GM08714 (cell line): ENCODE results near the gene REXO1.

Experiments
- H3K4me3 ChIP-seq: fragments of 200-500 bp; sonication (Bioruptor generic); 2 replicates; pipeline ENCODE4 v1.5.1; 2014; ENCODE audit warnings: mild to moderate bottlenecking, low read length, inconsistent platforms
- ZNF274 ChIP-seq: IDR thresholded peaks from 2 replicates; pipeline ENCODE4 v1.6.1; 2012; ENCODE audit warnings: mild to moderate bottlenecking, low read depth, low read length

REXO1 gene

GRCh38 chr19:1840541-1841115 lies 7.7 kb downstream of the REXO1 start:
- no peak for TF ChIP-seq ZNF274
- H3K4me3 ChIP-seq: no peak overlapping the region

- H3K4me3 ChIP-seq: no peak overlapping the region
- no peak for TF ChIP-seq ZNF274
Observed at GRCh38 chr19:1839658-1840540, 8.4 kb downstream of the REXO1 start.

- no peak overlapping the region for H3K4me3 ChIP-seq
- no peak for TF ChIP-seq ZNF274
Observed at GRCh38 chr19:1837625-1838105, 10.6 kb downstream of the REXO1 start.

GRCh38 chr19:1837222-1837565 lies 11.1 kb downstream of the REXO1 start:
- no peak overlapping the region for H3K4me3 ChIP-seq
- no peak for TF ChIP-seq ZNF274

GRCh38 chr19:1836458-1837221 lies 11.6 kb downstream of the REXO1 start:
- no peak for TF ChIP-seq ZNF274
- H3K4me3 ChIP-seq: no peak overlapping the region

GRCh38 chr19:1833540-1833939 lies 14.7 kb downstream of the REXO1 start:
- TF ChIP-seq ZNF274: no peak
- no peak overlapping the region for H3K4me3 ChIP-seq

- H3K4me3 ChIP-seq: no peak overlapping the region
- no peak for TF ChIP-seq ZNF274
Observed at GRCh38 chr19:1832046-1832663, 16.1 kb downstream of the REXO1 start.

- no peak for TF ChIP-seq ZNF274
- H3K4me3 ChIP-seq: no peak overlapping the region
Observed at GRCh38 chr19:1830978-1831377, 17.3 kb downstream of the REXO1 start.

GRCh38 chr19:1830568-1830967 lies 17.7 kb downstream of the REXO1 start:
- H3K4me3 ChIP-seq: no peak overlapping the region
- no peak for TF ChIP-seq ZNF274

GRCh38 chr19:1829958-1830357 lies 18.3 kb downstream of the REXO1 start:
- no peak overlapping the region for H3K4me3 ChIP-seq
- no peak for TF ChIP-seq ZNF274

- H3K4me3 ChIP-seq: no peak overlapping the region
- no peak for TF ChIP-seq ZNF274
Observed at GRCh38 chr19:1828279-1829238, 19.7 kb downstream of the REXO1 start.

GRCh38 chr19:1827566-1828278 lies 20.6 kb downstream of the REXO1 start:
- H3K4me3 ChIP-seq: no peak overlapping the region
- TF ChIP-seq ZNF274: no peak
